ENCODE measurements around the gene RRP15. TPM values are rescaled to one million over a fixed set of nuclear protein-coding genes. Genes with fewer than 3 reads are reported as not detected.

RRP15 gene
- total RNA-seq, 2 experiments from 2014 or later, result 10.5 to 15.2 TPM

GRCh38 chr1:218257971-218258370 is 27.1 kb upstream of the RRP15 start:
- Mint-ChIP-seq H3K36me3 (ENCODE audit: low read depth) (no peaks in the 10 kb centered on the region), H3K9me3 (peaks cover 3% of the 10 kb centered on the region), H3K27me3 (peaks cover 50% of the 10 kb centered on the region), H3K4me3 (no peak overlapping the region), H3K4me1 (ENCODE audit: low read depth) (no peaks in the 10 kb centered on the region), H3K27ac (no peak overlapping the region)
- Histone ChIP-seq H3K4me1 (ENCODE audit: insufficient read depth, low read length) (no peaks in the 10 kb centered on the region), H3K4me3 (ENCODE audit: low read length) (no peak overlapping the region), H3K9me3 (ENCODE audit: control insufficient read depth in 1 of 2, insufficient read depth in 1 of 2, low read length in 2 of 2) (peaks cover 4% of the 10 kb centered on the region in 2 experiments), H3K27ac (ENCODE audit: low read depth in 1 of 2, low read length in 2 of 2) (no peak overlapping the region), H3K27me3 (ENCODE audit: control insufficient read depth in 1 of 2, insufficient read depth in 2 of 2, low read length in 2 of 2) (peaks cover 3 to 4% of the 10 kb centered on the region in 2 experiments), H3K36me3 (ENCODE audit: insufficient read depth, low read length) (no peaks in the 10 kb centered on the region)
- DNase-seq (no peak), ATAC-seq (ENCODE audit: poor library complexity) (no peak)
- POLR2A ChIA-PET, result no interaction called here
- intact Hi-C loops (cut with DNase I, micrococcal nuclease), result no loop called here
- no peak for TF ChIP-seq CTCF (IDR thresholded peaks at IDR 0.05)
- CTCF ChIA-PET, result no interaction called here

GRCh38 chr1:218259339-218259738 is 25.8 kb upstream of the RRP15 start:
- Histone ChIP-seq H3K4me3 (ENCODE audit: low read length) (no peak overlapping the region), H3K36me3 (ENCODE audit: insufficient read depth, low read length) (no peaks in the 10 kb centered on the region), H3K27ac (ENCODE audit: low read depth in 1 of 2, low read length in 2 of 2) (no peak overlapping the region), H3K27me3 (ENCODE audit: control insufficient read depth in 1 of 2, insufficient read depth in 2 of 2, low read length in 2 of 2) (peaks cover 3 to 4% of the 10 kb centered on the region in 2 experiments), H3K9me3 (ENCODE audit: control insufficient read depth in 1 of 2, insufficient read depth in 1 of 2, low read length in 2 of 2) (peaks cover 4% of the 10 kb centered on the region in 2 experiments), H3K4me1 (ENCODE audit: insufficient read depth, low read length) (no peaks in the 10 kb centered on the region)
- intact Hi-C loops (cut with DNase I, micrococcal nuclease), result no loop called here
- Mint-ChIP-seq H3K36me3 (ENCODE audit: low read depth) (no peaks in the 10 kb centered on the region), H3K27ac (no peak overlapping the region), H3K4me1 (ENCODE audit: low read depth) (no peaks in the 10 kb centered on the region), H3K27me3 (peaks cover 45% of the 10 kb centered on the region), H3K9me3 (peaks cover 3% of the 10 kb centered on the region), H3K4me3 (no peak overlapping the region)
- no peak for TF ChIP-seq CTCF (IDR thresholded peaks at IDR 0.05)
- CTCF ChIA-PET, result no interaction called here
- no peak for ATAC-seq (ENCODE audit: poor library complexity)
- POLR2A ChIA-PET, result interaction anchor here (0.6 kb wide), 1 partner anchor 35 kb away, joined by 3 read pairs; no protein-coding TSS in a partner anchor
- DNase-seq, result no peak

GRCh38 chr1:218259800-218260199 is 25.3 kb upstream of the RRP15 start:
- H3K27ac ChIP-seq (ENCODE audit: low read depth in 1 of 2, low read length in 2 of 2), result no peak overlapping the region
- Mint-ChIP-seq H3K9me3 (peaks cover 3% of the 10 kb centered on the region), H3K27me3 (peaks cover 41% of the 10 kb centered on the region), H3K4me1 (ENCODE audit: low read depth) (no peaks in the 10 kb centered on the region), H3K4me3 (no peak overlapping the region), H3K27ac (no peak overlapping the region), H3K36me3 (ENCODE audit: low read depth) (no peaks in the 10 kb centered on the region)
- H3K4me3 ChIP-seq (ENCODE audit: low read length), result no peak overlapping the region
- H3K4me1 ChIP-seq (ENCODE audit: insufficient read depth, low read length), result no peaks in the 10 kb centered on the region
- H3K36me3 ChIP-seq (ENCODE audit: insufficient read depth, low read length), result no peaks in the 10 kb centered on the region
- peak; percentile 26 for TF ChIP-seq CTCF (IDR thresholded peaks at IDR 0.05)
- peaks cover 4% of the 10 kb centered on the region in 2 experiments for H3K9me3 ChIP-seq (ENCODE audit: control insufficient read depth in 1 of 2, insufficient read depth in 1 of 2, low read length in 2 of 2)
- ChIA-PET POLR2A (no interaction called here), CTCF (interaction anchor here (1.1 kb wide), 1 partner anchor 12 kb away, joined by 3 read pairs; no protein-coding TSS in a partner anchor)
- H3K27me3 ChIP-seq (ENCODE audit: control insufficient read depth in 1 of 2, insufficient read depth in 2 of 2, low read length in 2 of 2), result peaks cover 3 to 4% of the 10 kb centered on the region in 2 experiments
- ATAC-seq (ENCODE audit: poor library complexity) (no peak), DNase-seq (peak in 1 of 14 experiments; percentile 8)
- intact Hi-C loops (cut with DNase I, micrococcal nuclease), result no loop called here
